Cortex of kidney (tissue), 1 donor: Measurements from ENCODE around the gene ACBD6.

ENCODE experiments used
- DNase-seq: peaks from one replicate; lab custom pipeline; 2025; lab: John Stamatoyannopoulos, UW

ACBD6 gene

GRCh38 chr1:180294711-180295110 lies 207.7 kb downstream of the ACBD6 start:
- DNase-seq: no peak

GRCh38 chr1:180291004-180291403 lies 211.4 kb downstream of the ACBD6 start:
- DNase-seq: no peak

GRCh38 chr1:180290265-180291001 lies 211.9 kb downstream of the ACBD6 start:
- DNase-seq: no peak

- no peak for DNase-seq
Measured at GRCh38 chr1:180288940-180289339, 213.4 kb downstream of the ACBD6 start.

GRCh38 chr1:180287988-180288705 lies 214.2 kb downstream of the ACBD6 start:
- DNase-seq: no peak

- no peak for DNase-seq
Measured at GRCh38 chr1:180286417-180286816, 216.0 kb downstream of the ACBD6 start.

- DNase-seq: no peak
Measured at GRCh38 chr1:180283098-180283497, 219.3 kb downstream of the ACBD6 start.

- DNase-seq: no peak
Measured at GRCh38 chr1:180282401-180283044, 219.9 kb downstream of the ACBD6 start.

GRCh38 chr1:180281490-180281889 lies 220.9 kb downstream of the ACBD6 start:
- no peak for DNase-seq

GRCh38 chr1:180280617-180281016 lies 221.8 kb downstream of the ACBD6 start:
- no peak for DNase-seq

GRCh38 chr1:180279651-180280050 lies 222.7 kb downstream of the ACBD6 start:
- DNase-seq: no peak

- no peak for DNase-seq
Measured at GRCh38 chr1:180278596-180279395, 223.6 kb downstream of the ACBD6 start.

- DNase-seq: no peak
Measured at GRCh38 chr1:180278194-180278515, 224.2 kb downstream of the ACBD6 start.

GRCh38 chr1:180277476-180278193 lies 224.7 kb downstream of the ACBD6 start:
- no peak for DNase-seq

GRCh38 chr1:180275726-180276125 lies 226.7 kb downstream of the ACBD6 start:
- no peak for DNase-seq

- DNase-seq: no peak
Measured at GRCh38 chr1:180274221-180274620, 228.2 kb downstream of the ACBD6 start.

- DNase-seq: no peak
Measured at GRCh38 chr1:180273066-180273465, 229.3 kb downstream of the ACBD6 start.

- no peak for DNase-seq
Measured at GRCh38 chr1:180272395-180272794, 230.0 kb downstream of the ACBD6 start.

- no peak for DNase-seq
Measured at GRCh38 chr1:180271272-180272255, 230.8 kb downstream of the ACBD6 start.

GRCh38 chr1:180270530-180271271 lies 231.7 kb downstream of the ACBD6 start:
- no peak for DNase-seq
